Ovary (tissue), 3 donors: ENCODE results near the gene TENM3.

Source experiments
- POLR2A ChIP-seq: fragments of 450-650 bp; IDR thresholded peaks from one replicate; pipeline ENCODE4 v1.6.1; 2017; ENCODE audit warnings: antibody characterized with exemption, mild to moderate bottlenecking, moderate library complexity
- TF ChIP-seq, protein P1 (sequence below), 3 donors: fragments of 450-650 bp in 2 of 3; fragments of 200-600 bp in 1 of 3; IDR thresholded peaks; one replicate each; pipeline versions ENCODE4 v1.5.1 to v1.8.0; 2016 to 2022; ENCODE audit warnings: antibody characterized with exemption in 3 of 3, mild to moderate bottlenecking in 1 of 3
- donor health status: DM: no; HTN: no; CAD: no.

GRCh38 chr4:182470215-182470614 lies 227.0 kb downstream of the TENM3 start:
- TF ChIP-seq, protein P1, sequence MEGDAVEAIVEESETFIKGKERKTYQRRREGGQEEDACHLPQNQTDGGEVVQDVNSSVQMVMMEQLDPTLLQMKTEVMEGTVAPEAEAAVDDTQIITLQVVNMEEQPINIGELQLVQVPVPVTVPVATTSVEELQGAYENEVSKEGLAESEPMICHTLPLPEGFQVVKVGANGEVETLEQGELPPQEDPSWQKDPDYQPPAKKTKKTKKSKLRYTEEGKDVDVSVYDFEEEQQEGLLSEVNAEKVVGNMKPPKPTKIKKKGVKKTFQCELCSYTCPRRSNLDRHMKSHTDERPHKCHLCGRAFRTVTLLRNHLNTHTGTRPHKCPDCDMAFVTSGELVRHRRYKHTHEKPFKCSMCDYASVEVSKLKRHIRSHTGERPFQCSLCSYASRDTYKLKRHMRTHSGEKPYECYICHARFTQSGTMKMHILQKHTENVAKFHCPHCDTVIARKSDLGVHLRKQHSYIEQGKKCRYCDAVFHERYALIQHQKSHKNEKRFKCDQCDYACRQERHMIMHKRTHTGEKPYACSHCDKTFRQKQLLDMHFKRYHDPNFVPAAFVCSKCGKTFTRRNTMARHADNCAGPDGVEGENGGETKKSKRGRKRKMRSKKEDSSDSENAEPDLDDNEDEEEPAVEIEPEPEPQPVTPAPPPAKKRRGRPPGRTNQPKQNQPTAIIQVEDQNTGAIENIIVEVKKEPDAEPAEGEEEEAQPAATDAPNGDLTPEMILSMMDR (IDR thresholded peaks at IDR 0.05): no peak
- no peak for TF ChIP-seq POLR2A
